GM23338 (cell line): Measurements from ENCODE around the gene TNFSF12. TPM values are rescaled to one million over a fixed set of nuclear protein-coding genes. Genes with fewer than 3 reads are reported as not detected.

Experiments used
- ATAC-seq: fragments of 200-7000 bp; cut with Tn5 transposase; 3 replicates; pipeline ENCODE4 v1.9.1; 2020
- DNase-seq: peaks from one replicate; pipeline ENCODE4 v3.0.0-alpha.2; 2015; ENCODE audit warnings: low spot score
- H2AFZ ChIP-seq: fragments of 200-600 bp; sonication (generic); 2 replicates; pipeline ENCODE4 v1.8.0; 2016; ENCODE audit warnings: antibody characterized with exemption, mild to moderate bottlenecking, moderate library complexity
- H3F3A ChIP-seq: fragments of 200-600 bp; sonication (generic); replicated peaks from 2 replicates; pipeline ENCODE4 v1.8.0; 2017; ENCODE audit warnings: antibody characterized with exemption, mixed run types, low read depth
- H3K27ac ChIP-seq: fragments of 200-600 bp; sonication (generic); 2 replicates; pipeline ENCODE4 v1.6.1; 2016; ENCODE audit warnings: low read depth
- H3K27me3 ChIP-seq: fragments of 200-600 bp; sonication (generic); 2 replicates; pipeline ENCODE4 v1.8.0; 2016; ENCODE audit warnings: mild to moderate bottlenecking, mixed run types, moderate library complexity; ENCODE audit not compliant: insufficient read depth
- H3K36me3 ChIP-seq: fragments of 200-600 bp; sonication (generic); 2 replicates; pipeline ENCODE4 v1.8.0; 2016; ENCODE audit warnings: mild to moderate bottlenecking; ENCODE audit not compliant: insufficient read depth
- H3K4me1 ChIP-seq: fragments of 200-600 bp; sonication (generic); 2 replicates; pipeline ENCODE4 v1.8.0; 2016; ENCODE audit warnings: mild to moderate bottlenecking, moderate library complexity; ENCODE audit not compliant: insufficient read depth
- H3K4me2 ChIP-seq: fragments of 200-600 bp; sonication (generic); 2 replicates; pipeline ENCODE4 v1.7.1; 2017; ENCODE audit warnings: mixed run types
- H3K4me3 ChIP-seq: fragments of 200-600 bp; sonication (generic); 2 replicates; pipeline ENCODE4 v1.6.1; 2016; ENCODE audit warnings: mixed run types
- H3K79me2 ChIP-seq: fragments of 200-600 bp; sonication (generic); replicated peaks from 2 replicates; pipeline ENCODE4 v1.8.0; 2017; ENCODE audit warnings: mild to moderate bottlenecking; ENCODE audit not compliant: insufficient read depth
- H3K9me2 ChIP-seq: fragments of 200-600 bp; sonication (generic); 2 replicates; pipeline ENCODE4 v1.8.0; 2017; ENCODE audit not compliant: insufficient read depth
- H4K20me1 ChIP-seq: fragments of 200-600 bp; sonication (generic); replicated peaks from 2 replicates; pipeline ENCODE4 v1.8.0; 2017; ENCODE audit warnings: mild to moderate bottlenecking; ENCODE audit not compliant: insufficient read depth
- H3K27ac Mint-ChIP-seq: 2 replicates; pipeline ENCODE4 v1.8.0; 2020; ENCODE audit warnings: inconsistent platforms, mild to moderate bottlenecking, moderate library complexity, mixed read lengths
- H3K27me3 Mint-ChIP-seq: 3 replicates; pipeline ENCODE4 v1.8.0; 2022; ENCODE audit warnings: low read depth, mild to moderate bottlenecking, moderate library complexity, mixed read lengths, inconsistent platforms; ENCODE audit not compliant: insufficient read depth, poor library complexity
- H3K36me3 Mint-ChIP-seq: 3 replicates; pipeline ENCODE4 v1.8.0; 2021; ENCODE audit warnings: low read depth, mild to moderate bottlenecking, inconsistent platforms, moderate library complexity, mixed read lengths
- H3K4me1 Mint-ChIP-seq: 3 replicates; pipeline ENCODE4 v1.8.0; 2020; ENCODE audit warnings: mild to moderate bottlenecking, inconsistent platforms, mixed read lengths
- H3K4me3 Mint-ChIP-seq: 3 replicates; pipeline ENCODE4 v1.8.0; 2021; ENCODE audit warnings: moderate library complexity, mild to moderate bottlenecking, inconsistent platforms, mixed read lengths
- H3K9me3 Mint-ChIP-seq: 3 replicates; pipeline ENCODE4 v1.8.0; 2020; ENCODE audit warnings: moderate library complexity, mild to moderate bottlenecking, inconsistent platforms, mixed read lengths
- CREB1 ChIP-seq: fragments of 250-450 bp; sonication (Bioruptor Pico); IDR thresholded peaks from 2 replicates; pipeline ENCODE4 v1.5.0; 2020; ENCODE audit warnings: low read depth, mild to moderate bottlenecking, moderate library complexity
- CTCF ChIP-seq, 2 experiments: fragments of 200-600 bp in 1 of 2; sonication (generic) in 1 of 2; conservative IDR thresholded peaks; 2 replicates each; pipeline versions ENCODE4 v1.5.1 to v1.6.1; 2016 to 2017; ENCODE audit warnings: antibody characterized with exemption in 2 of 2, low read depth in 2 of 2, mild to moderate bottlenecking in 2 of 2, moderate library complexity in 1 of 2
- EZH2phosphoT487 ChIP-seq: fragments of 200-600 bp; sonication (generic); IDR thresholded peaks from one replicate; pipeline ENCODE4 v1.8.1; 2018; ENCODE audit warnings: antibody characterized with exemption; ENCODE audit not compliant: unreplicated experiment
- JUNB ChIP-seq: IDR thresholded peaks from one replicate; pipeline ENCODE4 v1.6.1; 2016; ENCODE audit warnings: antibody characterized with exemption; ENCODE audit not compliant: unreplicated experiment
- NANOG ChIP-seq: IDR thresholded peaks from 2 replicates; pipeline ENCODE4 v1.6.1; 2016; ENCODE audit warnings: antibody characterized with exemption, borderline replicate concordance
- POLR2AphosphoS5 ChIP-seq: IDR thresholded peaks from 2 replicates; pipeline ENCODE4 v1.6.1; 2016; ENCODE audit warnings: antibody characterized with exemption, low read depth
- REST ChIP-seq: IDR thresholded peaks from one replicate; pipeline ENCODE4 v1.6.1; 2018; ENCODE audit warnings: antibody characterized with exemption; ENCODE audit not compliant: unreplicated experiment
- STAT1 ChIP-seq: IDR thresholded peaks from one replicate; pipeline ENCODE4 v1.6.1; 2016; ENCODE audit warnings: antibody characterized with exemption; ENCODE audit not compliant: unreplicated experiment
- ZNF114 ChIP-seq: fragments of 250-450 bp; sonication (Bioruptor Pico); IDR thresholded peaks from 2 replicates; pipeline ENCODE4 v1.5.0; 2020; ENCODE audit warnings: mild to moderate bottlenecking, moderate library complexity
- ZNF331 ChIP-seq: fragments of 250-450 bp; sonication (Bioruptor Pico); IDR thresholded peaks from 2 replicates; pipeline ENCODE4 v1.5.0; 2020; ENCODE audit warnings: low read depth, mild to moderate bottlenecking, moderate library complexity
- polyA plus RNA-seq: library from polyadenylated mRNA; unstranded; fragments of >200 nt; fragmentation: Nextera tagmentation; extraction: Ambion mirVana; gene quantifications from 2 replicates; pipeline ENCODE4 v1.2.1, GENCODE V29; 2016
- total RNA-seq: library from RNA; depleted of rRNA; stranded (reverse); fragments of >200 nt; shearing (Covaris generic); gene quantifications from 2 replicates; pipeline ENCODE4 v1.2.3, GENCODE V29; 2014

Gene TNFSF12
- total and polyA plus RNA-seq, 2 experiments from 2014 or later = 3.5 to 6.0 TPM

GRCh38 chr17:7552621-7553051 is 3.8 kb downstream of the TNFSF12 start:
- H3K27ac ChIP-seq = no peak overlapping the region
- H3K9me2 ChIP-seq = no peaks in the 10 kb centered on the region
- H3K4me2 ChIP-seq = no peak overlapping the region
- no peak for ATAC-seq
- H4K20me1 ChIP-seq = no peaks in the 10 kb centered on the region
- H3K4me3 ChIP-seq = no peak overlapping the region
- H3K27me3 ChIP-seq = peaks cover 10% of the 10 kb centered on the region
- no peaks in the 10 kb centered on the region for H3K79me2 ChIP-seq
- no peaks in the 10 kb centered on the region for H3K9me3 Mint-ChIP-seq
- DNase-seq = no peak
- H3K27ac Mint-ChIP-seq = no peak overlapping the region
- H3K4me1 Mint-ChIP-seq = peaks cover 23% of the 10 kb centered on the region
- TF ChIP-seq ZNF331 (no peak), EZH2phosphoT487 (no peak), CREB1 (CRISPR knock-in tag) (no peak), REST (no peak), ZNF114 (CRISPR knock-in tag) (no peak)
- H3K36me3 Mint-ChIP-seq = no peaks in the 10 kb centered on the region
- H3K27me3 Mint-ChIP-seq = peaks cover 14% of the 10 kb centered on the region
- H3K36me3 ChIP-seq = no peaks in the 10 kb centered on the region
- no peak overlapping the region; the same call in 2 of the 3 replicates for H3K4me3 Mint-ChIP-seq
- peaks cover 12% of the 10 kb centered on the region for H3K4me1 ChIP-seq
- H3F3A ChIP-seq = peaks cover 21% of the 10 kb centered on the region
- no peak overlapping the region for H2AFZ ChIP-seq

GRCh38 chr17:7553356-7553755 is 4.5 kb downstream of the TNFSF12 start:
- peaks cover 13% of the 10 kb centered on the region for H3K27me3 Mint-ChIP-seq
- no peaks in the 10 kb centered on the region for H3K36me3 Mint-ChIP-seq
- H3K4me3 Mint-ChIP-seq = no peak overlapping the region
- peaks cover 4% of the 10 kb centered on the region for H3K27me3 ChIP-seq
- no peak for ATAC-seq
- H3K36me3 ChIP-seq = no peaks in the 10 kb centered on the region
- no peak overlapping the region for H3K4me2 ChIP-seq
- no peaks in the 10 kb centered on the region for H3K79me2 ChIP-seq
- no peaks in the 10 kb centered on the region for H3K9me3 Mint-ChIP-seq
- no peak overlapping the region for H2AFZ ChIP-seq
- peaks cover 15% of the 10 kb centered on the region for H3K4me1 ChIP-seq
- H4K20me1 ChIP-seq = no peaks in the 10 kb centered on the region
- DNase-seq = no peak
- no peaks in the 10 kb centered on the region for H3K9me2 ChIP-seq
- H3F3A ChIP-seq = peaks cover 19% of the 10 kb centered on the region
- no peak overlapping the region for H3K27ac Mint-ChIP-seq
- no peak overlapping the region for H3K4me3 ChIP-seq
- H3K27ac ChIP-seq = no peak overlapping the region
- H3K4me1 Mint-ChIP-seq = peaks cover 27% of the 10 kb centered on the region
- TF ChIP-seq NANOG = no peak
- no peak for TF ChIP-seq STAT1
- no peak for TF ChIP-seq REST
- no peak for TF ChIP-seq EZH2phosphoT487
- no peak for TF ChIP-seq POLR2AphosphoS5
- no peak for TF ChIP-seq CREB1 (CRISPR knock-in tag)
- no peak for TF ChIP-seq ZNF331
- no peak for TF ChIP-seq CTCF (conservative IDR thresholded peaks at IDR 0.05; ENCODE audit: low read depth in 2 of 2)
- TF ChIP-seq JUNB = no peak
